HG02759 (cell line): ENCODE results near the gene CPAMD8.

Source experiments
- ATAC-seq: cut with Tn5 transposase; IDR thresholded peaks from one replicate; pipeline ENCODE4 v1.9.1; 2021; ENCODE audit warnings: mild to moderate bottlenecking, moderate library complexity; ENCODE audit not compliant: unreplicated experiment

Gene CPAMD8

GRCh38 chr19:16921766-16922591, 104.6 kb downstream of the CPAMD8 start:
- ATAC-seq = no peak

- ATAC-seq = no peak
These were observed 105.6 kb downstream of the CPAMD8 start for GRCh38 chr19:16920816-16921529.

- ATAC-seq = no peak
These were observed 107.1 kb downstream of the CPAMD8 start for GRCh38 chr19:16919496-16919895.

GRCh38 chr19:16917401-16917800, 109.2 kb downstream of the CPAMD8 start:
- ATAC-seq = no peak

GRCh38 chr19:16915734-16916133, 110.9 kb downstream of the CPAMD8 start:
- ATAC-seq = no peak

GRCh38 chr19:16915135-16915534, 111.5 kb downstream of the CPAMD8 start:
- no peak for ATAC-seq

GRCh38 chr19:16914421-16914820, 112.2 kb downstream of the CPAMD8 start:
- ATAC-seq = no peak

- no peak for ATAC-seq
These were observed 113.8 kb downstream of the CPAMD8 start for GRCh38 chr19:16912780-16913179.

GRCh38 chr19:16911046-16911445, 115.6 kb downstream of the CPAMD8 start:
- ATAC-seq = no peak

- no peak for ATAC-seq
These were observed 117.9 kb downstream of the CPAMD8 start for GRCh38 chr19:16908759-16909158.

GRCh38 chr19:16904599-16904998, 122.0 kb downstream of the CPAMD8 start:
- no peak for ATAC-seq

GRCh38 chr19:16903347-16903746, 123.3 kb downstream of the CPAMD8 start:
- no peak for ATAC-seq

- ATAC-seq = no peak
These were observed 124.1 kb downstream of the CPAMD8 start for GRCh38 chr19:16902545-16902944.

- ATAC-seq = no peak
These were observed 125.0 kb downstream of the CPAMD8 start for GRCh38 chr19:16901491-16902175.

- no peak for ATAC-seq
These were observed 127.0 kb downstream of the CPAMD8 start for GRCh38 chr19:16899566-16900075.

- no peak for ATAC-seq
These were observed 128.1 kb downstream of the CPAMD8 start for GRCh38 chr19:16898361-16899015.

- no peak for ATAC-seq
These were observed 128.8 kb downstream of the CPAMD8 start for GRCh38 chr19:16897856-16898161.

- ATAC-seq = peak; percentile 54
These were observed 129.4 kb downstream of the CPAMD8 start for GRCh38 chr19:16897029-16897855.

GRCh38 chr19:16896146-16897028, 130.2 kb downstream of the CPAMD8 start:
- ATAC-seq = peak; percentile 20
